ENCODE measurements around the gene DENND11.

DENND11 gene

DNA sequence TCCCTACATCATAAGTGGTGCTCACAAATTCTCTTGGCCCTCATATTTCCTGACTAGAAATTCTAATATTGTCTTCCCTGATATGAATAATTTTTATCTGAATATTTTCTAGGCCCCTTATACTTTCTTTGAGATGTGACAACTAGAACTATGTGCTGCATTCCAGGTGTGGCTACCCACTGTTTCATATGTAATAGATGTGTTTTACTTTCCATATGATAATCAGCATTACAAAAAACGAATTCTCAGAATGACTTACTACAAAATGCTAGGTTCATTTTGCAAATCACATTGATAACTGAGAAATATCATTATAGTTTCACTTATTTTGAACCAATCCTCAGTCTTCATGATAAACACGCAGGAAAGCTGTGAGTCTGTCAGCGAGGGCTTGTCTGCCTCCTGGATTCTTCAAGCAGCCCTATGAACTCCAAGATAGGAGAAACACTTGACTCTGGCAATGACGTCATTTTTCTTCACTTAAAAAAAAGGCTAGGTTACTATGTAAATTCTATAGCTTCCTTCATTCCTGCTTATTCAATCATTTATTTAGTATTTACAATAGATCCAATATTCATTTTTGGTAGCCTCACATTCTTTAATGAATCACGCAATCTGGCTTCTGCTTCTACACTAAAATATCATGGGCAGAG lies 10.8 kb upstream of the DENND11 start:
- DNase-seq (ENCODE audit: low read depth, low spot score) = no peak
- no peak for TF ChIP-seq FOXP2 (optimal IDR thresholded peaks at IDR 0.05; ENCODE audit: control extremely low read depth, extremely low read length, insufficient read depth)
- TF ChIP-seq POLR2AphosphoS5 (IDR thresholded peaks at IDR 0.05; ENCODE audit: borderline replicate concordance, low read depth, low read length) = no peak
- TF ChIP-seq EZH2 (IDR thresholded peaks at IDR 0.05) = no peak
- no peak overlapping the region for H3K9ac ChIP-seq (ENCODE audit: insufficient read length)
- no peaks in the 10 kb centered on the region for H3K9me3 ChIP-seq (ENCODE audit: low read depth, low read length)
- H3K4me3 ChIP-seq = no peak overlapping the region
- H3K27ac ChIP-seq = no peak overlapping the region
- no peaks in the 10 kb centered on the region for H3K36me3 ChIP-seq (ENCODE audit: insufficient read depth, low read length)

GRCh38 chr7:141710301-141710700 lies 8.3 kb upstream of the DENND11 start:
- H3K27ac ChIP-seq = no peak overlapping the region

GRCh38 chr7:141709749-141710148 lies 7.8 kb upstream of the DENND11 start:
- Histone ChIP-seq H3K9me3 (ENCODE audit: low read depth, low read length) (no peaks in the 10 kb centered on the region), H3K9ac (ENCODE audit: insufficient read length) (no peak overlapping the region), H3K27ac (no peak overlapping the region), H3K36me3 (ENCODE audit: insufficient read depth, low read length) (no peaks in the 10 kb centered on the region), H3K4me3 (no peak overlapping the region)
- no peak for TF ChIP-seq POLR2AphosphoS5 (IDR thresholded peaks at IDR 0.05; ENCODE audit: borderline replicate concordance, low read depth, low read length)
- no peak for TF ChIP-seq EZH2 (IDR thresholded peaks at IDR 0.05)
- no peak for TF ChIP-seq FOXP2 (optimal IDR thresholded peaks at IDR 0.05; ENCODE audit: control extremely low read depth, extremely low read length, insufficient read depth)
- DNase-seq (ENCODE audit: low read depth, low spot score) = no peak

More at GRCh38 chr7:141710301-141710700, 8.3 kb upstream of the DENND11 start:
- TF ChIP-seq EZH2 (IDR thresholded peaks at IDR 0.05) (no peak), FOXP2 (optimal IDR thresholded peaks at IDR 0.05; ENCODE audit: control extremely low read depth, extremely low read length, insufficient read depth) (no peak), POLR2AphosphoS5 (IDR thresholded peaks at IDR 0.05; ENCODE audit: borderline replicate concordance, low read depth, low read length) (no peak)
- H3K36me3 ChIP-seq (ENCODE audit: insufficient read depth, low read length) = no peaks in the 10 kb centered on the region
- H3K4me3 ChIP-seq = no peak overlapping the region
- no peaks in the 10 kb centered on the region for H3K9me3 ChIP-seq (ENCODE audit: low read depth, low read length)
- no peak overlapping the region for H3K9ac ChIP-seq (ENCODE audit: insufficient read length)
- no peak for DNase-seq (ENCODE audit: low read depth, low spot score)

- H3K4me3 ChIP-seq = no peak overlapping the region
- no peak for TF ChIP-seq EZH2 (IDR thresholded peaks at IDR 0.05)
- no peak for TF ChIP-seq POLR2AphosphoS5 (IDR thresholded peaks at IDR 0.05; ENCODE audit: borderline replicate concordance, low read depth, low read length)
- no peak for TF ChIP-seq FOXP2 (optimal IDR thresholded peaks at IDR 0.05; ENCODE audit: control extremely low read depth, extremely low read length, insufficient read depth)
- no peak overlapping the region for H3K9ac ChIP-seq (ENCODE audit: insufficient read length)
- H3K36me3 ChIP-seq (ENCODE audit: insufficient read depth, low read length) = no peaks in the 10 kb centered on the region
- no peak overlapping the region for H3K27ac ChIP-seq
- no peak for DNase-seq (ENCODE audit: low read depth, low spot score)
- no peaks in the 10 kb centered on the region for H3K9me3 ChIP-seq (ENCODE audit: low read depth, low read length)
These were observed 7.4 kb upstream of the DENND11 start for GRCh38 chr7:141709318-141709717.

GRCh38 chr7:141708351-141708750 lies 6.4 kb upstream of the DENND11 start, which contains the start of gene WEE2:
TSS of gene WEE2 (plus strand) at chr7:141708353. CDS start at chr7:141708759, 406 bp downstream.
- no peak within 1 kb of the TSS for H3K27ac ChIP-seq
- TF ChIP-seq EZH2 (IDR thresholded peaks at IDR 0.05) = no peak
- no peak for TF ChIP-seq FOXP2 (optimal IDR thresholded peaks at IDR 0.05; ENCODE audit: control extremely low read depth, extremely low read length, insufficient read depth)
- TF ChIP-seq POLR2AphosphoS5 (IDR thresholded peaks at IDR 0.05; ENCODE audit: borderline replicate concordance, low read depth, low read length) = no peak

GRCh38 chr7:141706239-141707064 lies 4.5 kb upstream of the DENND11 start:
- no peaks in the 10 kb centered on the region for H3K9me3 ChIP-seq (ENCODE audit: low read depth, low read length)
- no peak overlapping the region for H3K27ac ChIP-seq
- no peak overlapping the region for H3K4me3 ChIP-seq
- TF ChIP-seq EZH2 (IDR thresholded peaks at IDR 0.05) = no peak
- no peak for TF ChIP-seq POLR2AphosphoS5 (IDR thresholded peaks at IDR 0.05; ENCODE audit: borderline replicate concordance, low read depth, low read length)
- no peak for TF ChIP-seq FOXP2 (optimal IDR thresholded peaks at IDR 0.05; ENCODE audit: control extremely low read depth, extremely low read length, insufficient read depth)
- no peak for DNase-seq (ENCODE audit: low read depth, low spot score)
- H3K9ac ChIP-seq (ENCODE audit: insufficient read length) = no peak overlapping the region
- H3K36me3 ChIP-seq (ENCODE audit: insufficient read depth, low read length) = no peaks in the 10 kb centered on the region

More at GRCh38 chr7:141708351-141708750, 6.4 kb upstream of the DENND11 start, which contains the start of gene WEE2:
- Histone ChIP-seq H3K4me3 (no peak within 1 kb of the TSS), H3K9me3 (ENCODE audit: low read depth, low read length) (no peaks in the 10 kb centered on the region), H3K9ac (ENCODE audit: insufficient read length) (no peak within 1 kb of the TSS), H3K36me3 (ENCODE audit: insufficient read depth, low read length) (no peaks in the 10 kb centered on the region)
- DNase-seq (ENCODE audit: low read depth, low spot score) = no peak

GRCh38 chr7:141704741-141705140 lies 2.8 kb upstream of the DENND11 start:
- H3K9me3 ChIP-seq (ENCODE audit: low read depth, low read length) = no peaks in the 10 kb centered on the region
- no peak overlapping the region for H3K4me3 ChIP-seq
- TF ChIP-seq POLR2AphosphoS5 (IDR thresholded peaks at IDR 0.05; ENCODE audit: borderline replicate concordance, low read depth, low read length) = no peak
- TF ChIP-seq FOXP2 (optimal IDR thresholded peaks at IDR 0.05; ENCODE audit: control extremely low read depth, extremely low read length, insufficient read depth) = no peak
- no peak for TF ChIP-seq EZH2 (IDR thresholded peaks at IDR 0.05)
- H3K9ac ChIP-seq (ENCODE audit: insufficient read length) = no peak overlapping the region
- no peak for DNase-seq (ENCODE audit: low read depth, low spot score)
- no peak overlapping the region for H3K27ac ChIP-seq
- H3K36me3 ChIP-seq (ENCODE audit: insufficient read depth, low read length) = no peaks in the 10 kb centered on the region

DNA sequence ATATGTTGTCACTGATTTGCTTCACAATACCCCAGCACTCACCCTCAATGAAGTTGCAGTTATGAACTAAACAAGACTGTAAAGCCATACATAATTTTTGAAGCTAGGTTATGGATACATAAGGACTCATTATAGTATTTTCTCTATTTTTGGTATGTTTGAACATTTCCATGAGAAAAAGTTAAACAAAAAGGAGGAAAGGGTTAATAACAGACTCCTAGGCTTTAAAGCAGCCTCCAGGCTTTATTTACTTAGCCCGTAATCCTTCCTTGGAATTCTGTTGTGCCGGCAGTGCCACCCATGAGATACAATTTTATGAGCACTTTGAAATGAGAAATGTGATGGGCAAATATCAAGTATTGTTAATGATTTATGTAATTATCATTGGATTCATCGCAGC lies 2.1 kb upstream of the DENND11 start:
- no peak overlapping the region for H3K9ac ChIP-seq (ENCODE audit: insufficient read length)
- no peak overlapping the region for H3K27ac ChIP-seq
- no peaks in the 10 kb centered on the region for H3K36me3 ChIP-seq (ENCODE audit: insufficient read depth, low read length)
- DNase-seq (ENCODE audit: low read depth, low spot score) = no peak
- no peaks in the 10 kb centered on the region for H3K9me3 ChIP-seq (ENCODE audit: low read depth, low read length)
- no peak overlapping the region for H3K4me3 ChIP-seq
- TF ChIP-seq POLR2AphosphoS5 (IDR thresholded peaks at IDR 0.05; ENCODE audit: borderline replicate concordance, low read depth, low read length) (no peak), EZH2 (IDR thresholded peaks at IDR 0.05) (no peak), FOXP2 (optimal IDR thresholded peaks at IDR 0.05; ENCODE audit: control extremely low read depth, extremely low read length, insufficient read depth) (no peak)
